Nephron (organoid): Measurements from ENCODE around the gene IGFBP5.

ENCODE experiments used
- H3K27ac Mint-ChIP-seq, 3 experiments: 2 replicates each; pipeline ENCODE4 v1.8.0; 2020; ENCODE audit warnings: mixed read lengths in 3 of 3, mild to moderate bottlenecking in 2 of 3, moderate library complexity in 1 of 3
- H3K27me3 Mint-ChIP-seq: 2 replicates; pipeline ENCODE4 v1.8.0; 2021; ENCODE audit warnings: low read depth, mild to moderate bottlenecking, moderate library complexity, mixed read lengths
- H3K36me3 Mint-ChIP-seq: 2 replicates; pipeline ENCODE4 v1.8.0; 2020; ENCODE audit warnings: low read depth, mixed read lengths
- H3K4me1 Mint-ChIP-seq: 2 replicates; pipeline ENCODE4 v1.8.0; 2020; ENCODE audit warnings: mixed read lengths
- H3K4me3 Mint-ChIP-seq, 3 experiments: 2 replicates each; pipeline ENCODE4 v1.8.0; 2020; ENCODE audit warnings: mild to moderate bottlenecking in 3 of 3, mixed read lengths in 3 of 3, moderate library complexity in 2 of 3
- H3K9me3 Mint-ChIP-seq: 2 replicates; pipeline ENCODE4 v1.8.0; 2020; ENCODE audit warnings: mixed read lengths
- CTCF ChIP-seq, 3 experiments: fragments of 200-600 bp; sonication (generic); IDR thresholded peaks; one replicate each; pipeline ENCODE4 v1.5.0; 2021; ENCODE audit warnings: antibody characterized with exemption in 3 of 3; ENCODE audit not compliant: unreplicated experiment in 3 of 3

IGFBP5 gene

GRCh38 chr2:216700781-216701180 is 5.4 kb upstream of the IGFBP5 start:
- no peaks in the 10 kb centered on the region for H3K9me3 Mint-ChIP-seq
- TF ChIP-seq CTCF (IDR thresholded peaks at IDR 0.05; ENCODE audit: unreplicated experiment in 3 of 3) = no peak
- no peak overlapping the region for H3K4me3 Mint-ChIP-seq
- no peak overlapping the region for H3K27ac Mint-ChIP-seq
- no peaks in the 10 kb centered on the region for H3K27me3 Mint-ChIP-seq
- H3K4me1 Mint-ChIP-seq = peaks cover 5% of the 10 kb centered on the region
- no peaks in the 10 kb centered on the region for H3K36me3 Mint-ChIP-seq

- H3K27me3 Mint-ChIP-seq = no peaks in the 10 kb centered on the region
- no peak for TF ChIP-seq CTCF (IDR thresholded peaks at IDR 0.05; ENCODE audit: unreplicated experiment in 3 of 3)
- no peaks in the 10 kb centered on the region for H3K36me3 Mint-ChIP-seq
- no peak overlapping the region for H3K27ac Mint-ChIP-seq
- H3K4me3 Mint-ChIP-seq = no peak overlapping the region
- no peaks in the 10 kb centered on the region for H3K9me3 Mint-ChIP-seq
- peaks cover 5% of the 10 kb centered on the region for H3K4me1 Mint-ChIP-seq
Observed at GRCh38 chr2:216700088-216700567, 4.8 kb upstream of the IGFBP5 start.

- Mint-ChIP-seq H3K9me3 (no peaks in the 10 kb centered on the region), H3K36me3 (no peaks in the 10 kb centered on the region), H3K27me3 (no peaks in the 10 kb centered on the region), H3K4me1 (peaks cover 5% of the 10 kb centered on the region), H3K4me3 (no peak overlapping the region), H3K27ac (no peak overlapping the region)
- peak; percentile 59 to 75 (median 69) for TF ChIP-seq CTCF (IDR thresholded peaks at IDR 0.05; ENCODE audit: unreplicated experiment in 3 of 3)
Observed at GRCh38 chr2:216698895-216699294, 3.5 kb upstream of the IGFBP5 start.

GRCh38 chr2:216698293-216698692 is 2.9 kb upstream of the IGFBP5 start:
- no peaks in the 10 kb centered on the region for H3K36me3 Mint-ChIP-seq
- no peak for TF ChIP-seq CTCF (IDR thresholded peaks at IDR 0.05; ENCODE audit: unreplicated experiment in 3 of 3)
- no peaks in the 10 kb centered on the region for H3K9me3 Mint-ChIP-seq
- H3K27me3 Mint-ChIP-seq = no peaks in the 10 kb centered on the region
- H3K27ac Mint-ChIP-seq = no peak overlapping the region
- peak overlapping the region in 1 of 3 experiments; percentile 6 for H3K4me3 Mint-ChIP-seq
- H3K4me1 Mint-ChIP-seq = peaks cover 5% of the 10 kb centered on the region

- peaks cover 7% of the 10 kb centered on the region for H3K36me3 Mint-ChIP-seq
Observed at GRCh38 chr2:216696751-216697560, 1.6 kb upstream of the IGFBP5 start.

More at GRCh38 chr2:216696751-216697560, 1.6 kb upstream of the IGFBP5 start:
- no peaks in the 10 kb centered on the region for H3K27me3 Mint-ChIP-seq
- peak; percentile 72 to 79 (median 74) for TF ChIP-seq CTCF (IDR thresholded peaks at IDR 0.05; ENCODE audit: unreplicated experiment in 3 of 3)
- peak overlapping the region in 1 of 3 experiments; percentile 88 for H3K27ac Mint-ChIP-seq
- peak overlapping the region; percentile 1 to 89 (median 36) for H3K4me3 Mint-ChIP-seq
- H3K4me1 Mint-ChIP-seq = peaks cover 5% of the 10 kb centered on the region
- H3K9me3 Mint-ChIP-seq = no peaks in the 10 kb centered on the region
